Measurements from ENCODE around the gene GPSM3.
"Not testable (repeated sequence)": the region's sequence is repeated elsewhere in the genome, so short reads cannot be mapped to it uniquely, and the experiment has no call there.

GPSM3 gene

GRCh38 chr6:32149092-32149755 lies 43.2 kb downstream of the GPSM3 start:
- no peak for DNase-seq

GRCh38 chr6:32148289-32149091 lies 44.0 kb downstream of the GPSM3 start:
- no peak for DNase-seq

GRCh38 chr6:32147401-32148132 lies 44.9 kb downstream of the GPSM3 start:
- no peak for DNase-seq

- DNase-seq, result no peak
Measured at GRCh38 chr6:32146687-32147086, 45.8 kb downstream of the GPSM3 start.

- DNase-seq, result no peak
Measured at GRCh38 chr6:32146287-32146686, 46.2 kb downstream of the GPSM3 start.

GRCh38 chr6:32144238-32144637 lies 48.2 kb downstream of the GPSM3 start:
- not testable (repeated sequence) for DNase-seq

Measured in SW 1271 (cell line).